NT2/D1 (cell line): ENCODE results near the gene HCST.

Experiments
- SUZ12 ChIP-seq: IDR thresholded peaks from 2 replicates; pipeline ENCODE4 v1.6.1; 2011; ENCODE audit not compliant: insufficient read length, insufficient read depth; ENCODE audit errors: extremely low read depth
- YY1 ChIP-seq: IDR thresholded peaks from 2 replicates; pipeline ENCODE4 v1.6.1; 2011; ENCODE audit not compliant: insufficient read length, insufficient read depth

DNA sequence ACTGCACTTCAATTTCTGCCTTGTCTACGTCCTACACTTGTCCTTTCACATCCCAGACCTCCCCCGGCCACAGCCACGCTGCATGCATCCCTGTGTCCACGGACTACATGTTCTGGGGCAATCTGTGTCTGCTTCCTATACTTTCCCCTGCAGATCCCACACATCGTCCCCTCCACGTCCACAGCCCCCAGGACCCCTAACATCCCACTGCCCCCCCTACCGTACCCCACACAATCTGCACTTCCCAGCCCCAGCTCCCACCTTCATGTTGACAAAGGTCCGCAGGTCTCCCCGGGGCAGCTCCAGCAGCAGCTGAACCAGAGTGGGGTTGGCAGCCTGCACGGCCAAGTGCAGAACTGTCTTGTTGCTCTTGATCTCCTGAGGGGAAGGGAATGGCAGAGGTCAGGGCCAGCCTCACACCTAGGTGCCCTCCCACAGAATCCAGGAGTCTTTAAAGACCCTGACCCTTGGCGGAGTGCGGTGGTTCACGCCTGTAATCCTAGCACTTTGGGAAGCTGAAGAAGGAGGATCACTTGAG is 12.1 kb upstream of the HCST start:
- TF ChIP-seq SUZ12 (no peak), YY1 (no peak)
